Osteoblast (primary cell): ENCODE measurements around the gene EIF2S1. TPM values are rescaled to one million over a fixed set of nuclear protein-coding genes. Genes with fewer than 3 reads are reported as not detected.
"Not testable (repeated sequence)": the region's sequence is repeated elsewhere in the genome, so short reads cannot be mapped to it uniquely, and the experiment has no call there.

Source experiments
- DNase-seq: peaks from one replicate; pipeline ENCODE4 v3.0.0; 2011; ENCODE audit warnings: low spot score, mixed read lengths; ENCODE audit not compliant: insufficient read length; ENCODE audit errors: missing footprints
- H2AFZ ChIP-seq: 2 replicates; pipeline ENCODE4 v1.6.0; 2011; ENCODE audit warnings: mild to moderate bottlenecking, low read length
- H3K27ac ChIP-seq: 2 replicates; pipeline ENCODE4 v1.5.1; 2011; ENCODE audit warnings: mild to moderate bottlenecking, low read depth, low read length, moderate library complexity
- H3K27me3 ChIP-seq: 2 replicates; pipeline ENCODE4 v1.6.0; 2012; ENCODE audit warnings: mild to moderate bottlenecking, control low read depth, inconsistent platforms, low read length, moderate library complexity; ENCODE audit not compliant: insufficient read depth
- H3K36me3 ChIP-seq: 2 replicates; pipeline ENCODE4 v1.5.1; 2011; ENCODE audit warnings: mild to moderate bottlenecking, low read length, control low read depth, moderate library complexity; ENCODE audit not compliant: insufficient read depth
- H3K4me1 ChIP-seq: 2 replicates; pipeline ENCODE4 v1.5.1; 2011; ENCODE audit warnings: mild to moderate bottlenecking, low read length, control low read depth, moderate library complexity; ENCODE audit not compliant: insufficient read depth
- H3K4me2 ChIP-seq: 2 replicates; pipeline ENCODE4 v1.6.0; 2011; ENCODE audit warnings: mild to moderate bottlenecking, low read length; ENCODE audit not compliant: insufficient read depth
- H3K4me3 ChIP-seq: fragments of 200-600 bp; sonication (generic); 3 replicates; pipeline ENCODE4 v1.5.1; 2012; ENCODE audit warnings: mild to moderate bottlenecking, low read length, inconsistent platforms; ENCODE audit not compliant: insufficient read depth
- H3K79me2 ChIP-seq: 2 replicates; pipeline ENCODE4 v1.6.0; 2012; ENCODE audit warnings: mild to moderate bottlenecking, low read length, control low read depth, inconsistent platforms; ENCODE audit not compliant: insufficient read depth
- H3K9me3 ChIP-seq: 2 replicates; pipeline ENCODE4 v1.5.1; 2011; ENCODE audit warnings: low read depth, low read length, control low read depth
- H4K20me1 ChIP-seq: 2 replicates; pipeline ENCODE4 v1.6.0; 2012; ENCODE audit warnings: mild to moderate bottlenecking, low read length, control low read depth; ENCODE audit not compliant: insufficient read depth
- CTCF ChIP-seq: IDR thresholded peaks from 2 replicates; pipeline ENCODE4 v1.5.1; 2011; ENCODE audit warnings: mild to moderate bottlenecking, low read depth, low read length, moderate library complexity; ENCODE audit errors: extremely low read depth
- total RNA-seq: library from RNA; depleted of rRNA; stranded (reverse); fragments of >200 nt; gene quantifications from 2 replicates; pipeline ENCODE4 v1.2.3, GENCODE V29; 2012

EIF2S1 gene
- total RNA-seq, 1 donor, result 152 TPM

- no peak overlapping the region for H3K4me3 ChIP-seq
- no peaks in the 10 kb centered on the region for H3K4me1 ChIP-seq
- DNase-seq, result no peak
- H3K27ac ChIP-seq, result no peak overlapping the region
- H4K20me1 ChIP-seq, result peaks cover 6% of the 10 kb centered on the region
- H3K9me3 ChIP-seq, result no peaks in the 10 kb centered on the region
- peaks cover 8% of the 10 kb centered on the region for H3K79me2 ChIP-seq
- peaks cover 86% of the 10 kb centered on the region for H3K36me3 ChIP-seq
- no peak overlapping the region for H3K4me2 ChIP-seq
- no peak overlapping the region for H2AFZ ChIP-seq
- peak; percentile 52 for TF ChIP-seq CTCF
- no peaks in the 10 kb centered on the region for H3K27me3 ChIP-seq
Measured at GRCh38 chr14:67335781-67336180, 24.3 kb upstream of the EIF2S1 start.

- H3K27me3 ChIP-seq, result not testable (repeated sequence)
- peaks cover 68% of the 10 kb centered on the region for H3K36me3 ChIP-seq
Measured at GRCh38 chr14:67341231-67341630, 18.9 kb upstream of the EIF2S1 start.

GRCh38 chr14:67343601-67344230 is 16.4 kb upstream of the EIF2S1 start:
- no peak for TF ChIP-seq CTCF
- H3K79me2 ChIP-seq, result no peaks in the 10 kb centered on the region

More at GRCh38 chr14:67341231-67341630, 18.9 kb upstream of the EIF2S1 start:
- H4K20me1 ChIP-seq, H3K4me3 ChIP-seq, H3K4me1 ChIP-seq, H3K79me2 ChIP-seq, H3K9me3 ChIP-seq, H2AFZ ChIP-seq, H3K4me2 ChIP-seq, H3K27ac ChIP-seq, DNase-seq: not testable (repeated sequence)

GRCh38 chr14:67345583-67345982 is 14.5 kb upstream of the EIF2S1 start:
- peaks cover 68% of the 10 kb centered on the region for H3K36me3 ChIP-seq
- TF ChIP-seq CTCF, result no peak

More at GRCh38 chr14:67343601-67344230, 16.4 kb upstream of the EIF2S1 start:
- no peak for DNase-seq
- H3K4me2 ChIP-seq, result no peak overlapping the region
- H4K20me1 ChIP-seq, result no peaks in the 10 kb centered on the region
- no peaks in the 10 kb centered on the region for H3K4me1 ChIP-seq
- no peak overlapping the region for H3K27ac ChIP-seq
- H3K9me3 ChIP-seq, result no peaks in the 10 kb centered on the region
- no peak overlapping the region for H2AFZ ChIP-seq
- no peak overlapping the region for H3K4me3 ChIP-seq
- H3K27me3 ChIP-seq, result no peaks in the 10 kb centered on the region
- H3K36me3 ChIP-seq, result peaks cover 66% of the 10 kb centered on the region

More at GRCh38 chr14:67345583-67345982, 14.5 kb upstream of the EIF2S1 start:
- Histone ChIP-seq H2AFZ (no peak overlapping the region), H3K4me3 (no peak overlapping the region), H3K4me1 (no peaks in the 10 kb centered on the region), H3K4me2 (no peak overlapping the region), H3K9me3 (no peaks in the 10 kb centered on the region), H3K79me2 (no peaks in the 10 kb centered on the region), H3K27ac (no peak overlapping the region), H4K20me1 (no peaks in the 10 kb centered on the region), H3K27me3 (no peaks in the 10 kb centered on the region)
- DNase-seq, result no peak
